GM12878 (cell line): ENCODE measurements around the gene SHROOM2. TPM values are rescaled to one million over a fixed set of nuclear protein-coding genes. Genes with fewer than 3 reads are reported as not detected.

ENCODE experiments used
- ATAC-seq: fragments of 200-7000 bp; cut with Tn5 transposase; 3 replicates; pipeline ENCODE4 v1.9.1; 2020; ENCODE audit warnings: mild to moderate bottlenecking, moderate library complexity
- BruUV-seq: library from RNA; stranded (reverse); fragments of 400-500 nt; replicated peaks from 2 replicates; lab custom pipeline; 2021; lab: Mats Ljungman, UMichigan
- CTCF ChIA-PET: fragments of 300-600 bp; sonication (Branson Sonifier 250); formaldehyde crosslinking; extraction: SDS; loops from one replicate; lab custom pipeline; 2021; ENCODE audit warnings: inconsistent platforms; lab: Yijun Ruan, JAX
- POLR2A ChIA-PET: fragments of 350-600 bp; formaldehyde crosslinking; extraction: SDS; loops from one replicate; lab custom pipeline; 2021; ENCODE audit warnings: inconsistent platforms; lab: Charles Lee
- RAD21 ChIA-PET: fragments of 300-600 bp; sonication (Branson Sonifier 250); formaldehyde crosslinking; loops from one replicate; lab custom pipeline; 2023; ENCODE audit warnings: antibody characterized with exemption; ENCODE audit not compliant: unreplicated experiment; lab: Charles Lee
- SMC1A ChIA-PET: fragments of 300-600 bp; sonication (Branson Sonifier 250); formaldehyde crosslinking; loops from one replicate; lab custom pipeline; 2023; ENCODE audit not compliant: unreplicated experiment, uncharacterized antibody; lab: Charles Lee
- DNase-seq: peaks from one replicate; pipeline ENCODE4 v3.0.0-alpha.2; 2011; ENCODE audit warnings: low read depth, low spot score
- FAIRE-seq: peaks from 3 replicates; lab custom pipeline; 2011; peaks lifted over from hg19 to GRCh38; lab: Jason Lieb, UNC
- H2AFZ ChIP-seq: 2 replicates; pipeline ENCODE4 v1.6.0; 2011; ENCODE audit warnings: low read depth, low read length, control low read depth; ENCODE audit not compliant: control insufficient read depth
- H3K27ac ChIP-seq: 2 replicates; pipeline ENCODE4 v1.5.1; 2011; ENCODE audit warnings: control low read depth; ENCODE audit not compliant: control insufficient read depth, insufficient read depth
- H3K27me3 ChIP-seq, 2 experiments: replicated peaks in 1 of 2; 2 replicates each; pipeline versions ENCODE4 v1.6.0 to v1.6.1; 2011; ENCODE audit warnings: low read length in 1 of 2; ENCODE audit not compliant: control insufficient read depth in 2 of 2, insufficient read depth in 2 of 2
- H3K36me3 ChIP-seq, 2 experiments: 2 replicates each; pipeline ENCODE4 v1.5.1; 2011; ENCODE audit warnings: low read length in 1 of 2; ENCODE audit not compliant: control insufficient read depth in 2 of 2, insufficient read depth in 2 of 2
- H3K4me1 ChIP-seq: 2 replicates; pipeline ENCODE4 v1.6.1; 2011; ENCODE audit warnings: mild to moderate bottlenecking, low read length, moderate library complexity, mixed read lengths; ENCODE audit not compliant: control insufficient read depth, insufficient read depth
- H3K4me2 ChIP-seq: 2 replicates; pipeline ENCODE4 v1.6.0; 2011; ENCODE audit warnings: control low read depth; ENCODE audit not compliant: control insufficient read depth, insufficient read depth
- H3K4me3 ChIP-seq: fragments of 200-600 bp; sonication (generic); 2 replicates; pipeline ENCODE4 v1.5.1; 2016
- H3K79me2 ChIP-seq: 2 replicates; pipeline ENCODE4 v1.6.0; 2011; ENCODE audit warnings: low read length; ENCODE audit not compliant: control insufficient read depth, insufficient read depth
- H3K9ac ChIP-seq: 2 replicates; pipeline ENCODE4 v1.8.0; 2011; ENCODE audit warnings: low read length, control low read depth, mixed read lengths; ENCODE audit not compliant: control insufficient read depth, insufficient read depth
- H3K9me3 ChIP-seq: replicated peaks from 3 replicates; pipeline ENCODE4 v1.5.1; 2011; ENCODE audit warnings: mild to moderate bottlenecking, low read length; ENCODE audit not compliant: control insufficient read depth, insufficient read depth
- H4K20me1 ChIP-seq: 2 replicates; pipeline ENCODE4 v1.6.0; 2011; ENCODE audit not compliant: control insufficient read depth, insufficient read depth
- BCL11A ChIP-seq: IDR thresholded peaks from 2 replicates; pipeline ENCODE4 v1.6.1; 2011; ENCODE audit warnings: low read depth, low read length
- CEBPB ChIP-seq, 2 experiments: fragments of 150-350 bp in 1 of 2; IDR thresholded peaks; 2 replicates each; pipeline ENCODE4 v1.6.1; 2012 to 2014; ENCODE audit warnings: low read depth in 2 of 2, low read length in 2 of 2, borderline replicate concordance in 1 of 2, inconsistent platforms in 1 of 2
- CHD1 ChIP-seq: IDR thresholded peaks from 2 replicates; pipeline ENCODE4 v1.6.1; 2012; ENCODE audit warnings: low read depth, low read length, improper control_type of control experiment
- CTCF ChIP-seq, 3 experiments: IDR thresholded peaks in 2 of 3; conservative IDR thresholded peaks in 1 of 3; 2 replicates each; pipeline ENCODE4 v1.5.1; 2011; ENCODE audit warnings: low read depth in 3 of 3, low read length in 3 of 3, mild to moderate bottlenecking in 3 of 3, control low read depth in 2 of 3, moderate library complexity in 2 of 3, inconsistent platforms in 1 of 3, mixed read lengths in 1 of 3; ENCODE audit not compliant: control insufficient read depth in 2 of 3, insufficient read depth in 1 of 3; ENCODE audit errors: extremely low read depth in 1 of 3
- EED ChIP-seq: sonication (generic); IDR thresholded peaks from 2 replicates; pipeline ENCODE4 v1.6.1; 2016; ENCODE audit warnings: antibody characterized with exemption, low read depth
- IKZF2 ChIP-seq, 2 experiments: fragments of 450-650 bp; IDR thresholded peaks; 2 replicates each; pipeline ENCODE4 v1.6.1; 2017; ENCODE audit warnings: mild to moderate bottlenecking in 2 of 2, moderate library complexity in 2 of 2
- JUND ChIP-seq: IDR thresholded peaks from 2 replicates; pipeline ENCODE4 v1.6.1; 2012; ENCODE audit warnings: low read depth, mild to moderate bottlenecking, low read length, improper control_type of control experiment, moderate library complexity
- NKRF ChIP-seq: fragments of 450-650 bp; conservative IDR thresholded peaks from 2 replicates; pipeline ENCODE4 v1.6.1; 2017; ENCODE audit warnings: mild to moderate bottlenecking, moderate library complexity
- POLR2A ChIP-seq: IDR thresholded peaks from 2 replicates; pipeline ENCODE4 v1.6.1; 2011; ENCODE audit warnings: low read depth, mild to moderate bottlenecking, low read length
- POLR2AphosphoS2 ChIP-seq: IDR thresholded peaks from 2 replicates; pipeline ENCODE4 v1.6.1; 2011; ENCODE audit warnings: low read depth, mild to moderate bottlenecking, low read length, improper control_type of control experiment, moderate library complexity
- RAD21 ChIP-seq: IDR thresholded peaks from 2 replicates; pipeline ENCODE4 v1.6.1; 2011; ENCODE audit warnings: mild to moderate bottlenecking, low read depth, low read length, moderate library complexity; ENCODE audit not compliant: insufficient read depth
- RBBP5 ChIP-seq: fragments of 200-600 bp; sonication (generic); conservative IDR thresholded peaks from 2 replicates; pipeline ENCODE4 v1.6.1; 2016
- RCOR1 ChIP-seq: conservative IDR thresholded peaks from 2 replicates; pipeline ENCODE4 v1.6.1; 2012; ENCODE audit warnings: low read depth, low read length, improper control_type of control experiment
- SRF ChIP-seq, 2 experiments: IDR thresholded peaks; 2 replicates each; pipeline ENCODE4 v1.6.1; 2011; ENCODE audit warnings: low read depth in 2 of 2, low read length in 2 of 2, mild to moderate bottlenecking in 1 of 2, moderate library complexity in 1 of 2
- STAT3 ChIP-seq: IDR thresholded peaks from 2 replicates; pipeline ENCODE4 v1.6.1; 2011; ENCODE audit warnings: low read depth, low read length, improper control_type of control experiment
- SUPT20H ChIP-seq: IDR thresholded peaks from 2 replicates; pipeline ENCODE4 v1.6.1; 2011; ENCODE audit warnings: low read depth, mild to moderate bottlenecking, low read length, moderate library complexity, borderline replicate concordance; ENCODE audit not compliant: control insufficient read depth
- SUZ12 ChIP-seq: fragments of 200-600 bp; sonication (generic); IDR thresholded peaks from one replicate; pipeline ENCODE4 v1.6.1; 2018; ENCODE audit warnings: antibody characterized with exemption, mild to moderate bottlenecking; ENCODE audit not compliant: unreplicated experiment
- WRNIP1 ChIP-seq: IDR thresholded peaks from 2 replicates; pipeline ENCODE4 v1.6.1; 2011; ENCODE audit warnings: low read depth, low read length, improper control_type of control experiment, borderline replicate concordance
- YY1 ChIP-seq: IDR thresholded peaks from 2 replicates; pipeline ENCODE4 v1.6.1; 2011; ENCODE audit warnings: low read depth, mild to moderate bottlenecking, low read length
- ZNF207 ChIP-seq: fragments of 450-650 bp; IDR thresholded peaks from 2 replicates; pipeline ENCODE4 v1.6.1; 2014; ENCODE audit warnings: antibody characterized with exemption, mild to moderate bottlenecking, borderline replicate concordance
- ZNF384 ChIP-seq: IDR thresholded peaks from 2 replicates; pipeline ENCODE4 v1.6.1; 2012; ENCODE audit warnings: low read depth, mild to moderate bottlenecking, low read length, improper control_type of control experiment, borderline replicate concordance
- WGBS: methylation state at CpG from one replicate; pipeline ENCODE4 v1.1.6; 2016; ENCODE audit warnings: low lambda C conversion rate; ENCODE audit not compliant: insufficient replicate concordance, insufficient coverage; ENCODE audit errors: missing lambda C conversion rate; 5-methylcytosine and 5-hydroxymethylcytosine counted together
- in situ Hi-C: fragments of 300-500 bp; cut with MboI; formaldehyde crosslinking; loops from 9 replicates; pipeline ENCODE4 v1.14.3; 2018; ENCODE audit warnings: mixed read lengths
- intact Hi-C: fragments of 100-400 bp; cut with micrococcal nuclease; formaldehyde crosslinking; loops from one replicate; pipeline ENCODE4 v1.14.2; 2022; ENCODE audit not compliant: unreplicated experiment
- polyA plus RNA-seq, 11 experiments: library from polyadenylated mRNA; depleted of rRNA in 4 of 11; unstranded in 6 of 11; stranded (reverse) in 5 of 11; fragments of >200 nt; fragmentation: Nextera tagmentation in 4 of 11; fragmentation: Illumina TruSeq in 1 of 11; extraction: Ambion mirVana in 4 of 11; extraction: Trizol in 1 of 11; gene quantifications; 1 replicate in 1 of 11; 2 replicates in 10 of 11; pipeline versions ENCODE4 v1.2.1 to v1.2.3, GENCODE V29; 2011 to 2016; ENCODE audit warnings: inconsistent platforms in 2 of 11, missing spikeins in 2 of 11, low read depth in 1 of 11
- total RNA-seq, 4 experiments: library from RNA; depleted of rRNA in 3 of 4; stranded (reverse); fragments of >200 nt in 3 of 4; fragmentation: Illumina TruSeq in 1 of 4; extraction: Trizol in 1 of 4; gene quantifications; 2 replicates each; pipeline versions ENCODE4 v1.2.1 to v1.2.3, GENCODE V29; 2013 to 2021

The SHROOM2 gene
- total and polyA plus RNA-seq, 10 of the 15 experiments (the other 5 are each of a cell fraction or from before 2014, with no cell fraction given) = under 0.01 to 0.15 (median 0.09) TPM; not detected in 2

GRCh38 chrX:9873360-9873759 lies 87.1 kb downstream of the SHROOM2 start (continued):
- TF ChIP-seq CEBPB (IDR thresholded peaks at IDR 0.05; ENCODE audit: borderline replicate concordance in 1 of 2, low read depth in 2 of 2, low read length in 2 of 2) (no peak), NKRF (no peak), JUND (no peak), RCOR1 (no peak), BCL11A (no peak)

GRCh38 chrX:9873952-9874351 lies 87.7 kb downstream of the SHROOM2 start:
- ChIA-PET CTCF (interaction anchor here (0.6 to 4.5 kb wide), 3 partner anchors 9 to 333 kb away, joined by 6 to 34 read pairs (median 14); no protein-coding TSS in a partner anchor), POLR2A (no interaction called here), SMC1A (interaction anchor here (0.6 to 1.1 kb wide), 2 partner anchors 93 to 1325 kb away, joined by 3 read pairs; no protein-coding TSS in a partner anchor), RAD21 (no interaction called here)
- Histone ChIP-seq H3K27me3 (peaks cover 0 to 1% of the 10 kb centered on the region in 2 experiments; a peak in 1 of 4 replicates), H4K20me1 (no peaks in the 10 kb centered on the region), H3K4me1 (no peaks in the 10 kb centered on the region), H3K4me2 (no peak overlapping the region), H3K9ac (no peak overlapping the region), H3K4me3 (no peak overlapping the region), H3K9me3 (no peaks in the 10 kb centered on the region), H3K79me2 (no peaks in the 10 kb centered on the region), H3K27ac (no peak overlapping the region), H3K36me3 (no peaks in the 10 kb centered on the region), H2AFZ (no peak overlapping the region)
- FAIRE-seq (peak; percentile 81), ATAC-seq (peak; percentile 99), DNase-seq (no peak)
- 13% methylated on average over 9 of the region's 9 CpGs for WGBS
- intact Hi-C loops = loop anchor here (1.0 to 5.0 kb wide), 2 partner anchors 245 to 1057 kb away; no protein-coding TSS in a partner anchor
- no TSS peak for BruUV-seq
- in situ Hi-C loops = no loop called here
- TF ChIP-seq BCL11A (no peak), WRNIP1 (no peak), SUPT20H (no peak), CTCF (IDR thresholded peaks at IDR 0.05 in 2 of 3, conservative IDR thresholded peaks at IDR 0.05 in 1 of 3; ENCODE audit: control insufficient read depth in 2 of 3, extremely low read depth in 1 of 3, insufficient read depth in 1 of 3, low read depth in 3 of 3, low read length in 3 of 3) (peak; percentile 68 to 77 (median 75)), STAT3 (no peak), SUZ12 (no peak), EED (no peak), POLR2AphosphoS2 (no peak), CHD1 (no peak), POLR2A (no peak), RBBP5 (no peak), ZNF384 (no peak), IKZF2 (IDR thresholded peaks at IDR 0.05) (no peak), YY1 (0 out of 2 replicates have a peak, but pooled peaks have one; percentile 24), SRF (IDR thresholded peaks at IDR 0.05; ENCODE audit: low read depth in 2 of 2, low read length in 2 of 2) (no peak), RAD21 (peak; percentile 59), ZNF207 (no peak)
